Retina (tissue), 1 donor: ENCODE measurements around the gene IGF2R.

ENCODE experiments used
- DNase-seq: peaks from one replicate; pipeline ENCODE4 v3.0.0-alpha.2; 2016

IGF2R gene

GRCh38 chr6:159976686-159977254 is 7.9 kb downstream of the IGF2R start:
- DNase-seq: no peak

- DNase-seq: no peak
Observed at GRCh38 chr6:159977255-159977903, 8.5 kb downstream of the IGF2R start.

GRCh38 chr6:159977904-159978268 is 9.0 kb downstream of the IGF2R start:
- DNase-seq: no peak

DNA sequence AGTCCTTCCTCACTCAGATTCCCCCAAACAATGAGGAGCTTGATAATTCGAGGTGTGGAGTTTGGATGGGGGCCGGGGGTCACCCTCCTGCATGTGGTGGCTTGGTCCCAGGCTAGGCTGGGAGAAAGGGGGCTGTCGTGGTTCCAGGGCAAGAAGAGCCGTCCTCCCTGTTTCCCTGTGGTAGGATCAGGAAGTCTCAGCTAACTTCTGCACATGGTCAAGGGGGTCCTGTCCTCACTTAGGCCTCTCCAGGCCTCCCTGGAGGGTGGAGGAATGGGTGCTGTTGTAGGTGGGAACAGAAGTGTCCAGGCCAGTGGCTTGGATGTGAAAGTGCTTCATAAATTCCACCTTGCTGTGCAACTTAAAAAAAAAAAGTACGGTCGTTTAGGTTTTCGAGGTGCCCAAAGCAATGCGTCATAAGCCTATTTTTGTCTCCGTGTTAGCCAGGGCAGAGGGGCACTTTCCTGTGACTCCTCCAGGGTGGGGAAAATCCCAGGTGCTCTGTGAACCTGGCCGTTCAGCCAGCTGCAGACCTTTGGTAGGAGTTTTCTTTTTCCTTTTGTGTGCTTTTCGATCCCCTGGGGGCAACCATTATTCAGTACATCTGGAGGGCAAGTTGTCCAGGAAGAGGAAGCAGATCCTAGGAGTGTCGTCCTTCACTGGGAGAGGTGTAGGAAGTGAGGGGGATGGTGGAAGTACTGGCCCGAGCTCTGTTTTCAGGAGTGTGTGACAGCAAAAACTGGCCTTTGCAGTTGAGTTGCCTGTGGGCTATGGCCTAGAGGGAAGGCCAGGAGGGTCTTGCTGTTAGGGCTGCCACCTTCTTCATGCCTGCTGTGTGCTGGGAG is 9.6 kb downstream of the IGF2R start:
- no peak for DNase-seq

- peak; percentile 55 for DNase-seq
Observed at GRCh38 chr6:159979136-159979874, 10.4 kb downstream of the IGF2R start.

DNA sequence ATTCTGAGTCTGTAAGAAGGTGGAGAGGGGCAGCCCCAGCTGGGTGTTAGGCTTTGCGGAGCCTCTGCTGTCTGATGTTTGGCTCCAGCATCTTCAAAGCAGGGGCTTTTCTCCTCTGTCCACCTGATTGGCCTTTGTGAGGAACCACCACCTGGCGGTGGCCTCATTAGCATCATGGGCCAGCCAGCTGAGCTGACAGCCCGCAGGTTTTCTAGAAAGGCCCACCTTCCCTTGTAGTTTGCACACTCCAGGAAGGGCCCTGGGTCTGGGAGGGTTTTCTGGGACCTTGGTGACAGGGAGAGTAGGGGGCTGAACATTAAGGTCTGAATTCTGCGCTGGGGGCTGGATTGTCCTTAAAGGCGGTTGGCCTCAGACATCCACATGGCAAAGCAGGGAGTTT is 11.6 kb downstream of the IGF2R start:
- DNase-seq: no peak

- no peak for DNase-seq
Observed at GRCh38 chr6:159981071-159981402, 12.2 kb downstream of the IGF2R start.

- no peak for DNase-seq
Observed at GRCh38 chr6:159981403-159982245, 12.7 kb downstream of the IGF2R start.

DNA sequence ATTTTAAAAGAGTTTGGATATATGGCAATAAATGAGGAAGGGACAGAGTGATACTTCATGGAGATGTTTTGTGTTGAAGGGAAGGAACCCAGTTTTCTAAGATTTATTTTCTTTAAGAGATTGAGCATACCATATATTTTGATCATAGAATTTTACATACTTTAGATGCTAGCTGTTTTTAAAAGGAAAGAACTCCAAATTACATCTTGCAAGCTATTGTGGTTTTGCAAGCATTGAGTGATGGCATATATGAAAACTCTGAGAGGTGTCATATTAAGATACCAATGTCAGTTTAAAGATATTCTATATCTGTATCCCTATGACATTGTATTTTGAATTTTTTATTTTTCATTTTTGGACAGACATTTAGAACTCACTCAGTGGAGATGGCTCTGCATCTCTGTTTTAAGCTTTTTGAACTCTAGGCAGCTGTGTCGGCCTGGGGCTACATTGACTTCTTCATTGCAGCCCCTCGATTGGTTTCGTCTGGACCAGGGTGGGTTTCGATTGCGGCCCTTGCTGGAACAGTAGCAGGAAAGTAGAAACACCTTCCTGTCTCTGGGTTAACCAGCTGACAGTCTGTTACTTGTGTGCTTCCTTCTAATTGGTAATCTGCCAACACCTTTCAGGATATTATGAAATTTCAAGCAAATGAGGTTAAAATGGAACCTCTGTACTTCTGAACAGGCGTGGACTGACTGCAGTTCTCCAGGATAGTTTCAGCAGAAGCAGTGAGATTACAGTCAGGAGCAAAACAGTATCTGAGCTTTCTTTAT is 14.0 kb downstream of the IGF2R start:
- no peak for DNase-seq

DNA sequence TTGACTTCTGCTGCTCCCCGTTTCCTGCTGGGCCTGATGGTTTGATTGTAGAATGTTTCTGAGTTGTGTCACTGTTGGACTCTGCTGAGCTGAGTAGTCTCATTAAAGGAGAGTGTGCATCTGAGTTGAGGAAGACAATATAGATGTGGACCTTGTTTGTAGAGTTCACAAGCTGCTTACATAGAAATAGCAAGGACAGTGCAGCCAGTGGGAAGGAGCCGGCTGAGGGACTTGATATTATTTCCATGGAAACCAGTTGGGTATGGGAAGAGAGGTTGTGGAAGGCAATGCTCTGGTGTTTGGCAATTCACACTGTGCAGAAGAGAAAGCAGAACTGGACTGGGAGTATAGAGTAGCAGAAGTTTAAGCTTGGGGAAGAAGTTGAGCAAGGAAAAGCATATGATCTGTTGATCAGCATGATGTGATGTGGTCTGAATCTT is 14.8 kb downstream of the IGF2R start:
- DNase-seq: no peak

DNA sequence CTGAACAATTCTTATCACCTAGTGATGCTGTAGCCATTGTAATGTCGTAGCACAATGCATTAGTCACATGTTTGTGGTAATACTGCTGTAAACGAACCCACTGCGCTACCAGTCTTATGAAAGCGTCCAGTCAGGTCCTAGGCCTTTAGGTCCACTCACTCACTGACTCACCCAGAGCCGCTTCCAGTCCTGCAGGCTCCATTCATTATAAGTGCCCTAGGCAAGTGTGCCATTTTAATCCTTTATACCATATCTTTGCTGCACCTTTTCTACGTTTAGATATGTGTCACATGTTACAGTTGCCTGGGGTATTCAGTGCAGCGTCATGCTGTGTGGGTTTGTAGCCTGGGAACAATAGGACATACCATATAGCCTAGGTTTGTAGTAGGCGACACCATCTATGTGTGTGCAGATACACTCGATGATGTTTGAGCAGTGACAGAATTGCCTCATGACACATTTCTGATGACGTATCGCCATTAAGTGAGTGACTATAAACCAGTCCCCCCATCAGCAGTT is 15.4 kb downstream of the IGF2R start:
- DNase-seq: no peak

GRCh38 chr6:159985296-159985945 is 16.5 kb downstream of the IGF2R start:
- DNase-seq: no peak

GRCh38 chr6:159988983-159989454 is 20.1 kb downstream of the IGF2R start:
- DNase-seq: no peak

- DNase-seq: no peak
Observed at GRCh38 chr6:159989492-159990480, 20.9 kb downstream of the IGF2R start.

- no peak for DNase-seq
Observed at GRCh38 chr6:159992366-159992765, 23.5 kb downstream of the IGF2R start.

DNA sequence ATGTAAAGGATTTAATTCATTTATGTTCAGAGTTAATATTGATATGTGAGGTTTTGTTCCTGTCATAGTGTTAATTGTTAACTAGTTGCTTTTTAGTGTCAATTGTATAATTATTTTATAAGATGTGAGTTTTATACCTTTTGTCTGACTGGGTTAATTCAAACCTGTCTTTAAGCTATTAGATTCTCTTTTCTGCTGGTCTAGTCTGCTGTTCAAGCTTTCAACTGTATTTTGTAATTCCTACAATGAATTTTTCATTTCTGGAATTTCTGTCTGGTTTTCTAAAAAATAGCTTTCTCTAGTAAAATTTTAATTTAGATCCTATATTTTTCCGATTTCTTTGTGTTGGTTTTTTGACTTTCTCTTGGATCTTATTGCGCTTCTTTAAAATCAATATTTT is 26.5 kb downstream of the IGF2R start:
- no peak for DNase-seq

DNA sequence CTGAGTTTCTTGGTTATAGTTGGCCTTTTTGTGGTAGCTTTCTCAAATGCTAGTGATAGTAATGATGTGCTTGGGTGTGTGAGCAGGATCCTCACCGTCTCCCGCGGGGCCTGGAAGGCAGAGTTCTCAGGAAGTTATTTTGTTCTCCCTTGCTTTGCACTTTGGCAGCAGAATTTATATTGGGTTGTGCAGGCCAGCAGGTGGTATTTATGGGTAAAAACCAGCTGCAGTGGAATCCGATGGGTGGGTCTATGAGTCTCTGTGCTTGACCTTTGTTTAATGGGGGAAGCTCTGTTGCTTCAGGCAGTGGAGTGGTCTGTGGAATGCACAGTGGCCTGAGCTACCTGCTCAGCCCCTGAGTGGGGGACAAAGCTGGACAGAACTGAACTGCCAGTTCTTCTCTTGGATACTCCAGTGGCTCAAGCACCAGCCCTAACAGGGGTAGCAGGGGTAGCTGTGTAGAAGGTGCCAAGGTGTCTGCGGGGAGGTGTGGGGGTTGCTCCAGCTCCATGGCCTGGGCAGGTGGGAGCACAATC is 27.3 kb downstream of the IGF2R start:
- no peak for DNase-seq

DNA sequence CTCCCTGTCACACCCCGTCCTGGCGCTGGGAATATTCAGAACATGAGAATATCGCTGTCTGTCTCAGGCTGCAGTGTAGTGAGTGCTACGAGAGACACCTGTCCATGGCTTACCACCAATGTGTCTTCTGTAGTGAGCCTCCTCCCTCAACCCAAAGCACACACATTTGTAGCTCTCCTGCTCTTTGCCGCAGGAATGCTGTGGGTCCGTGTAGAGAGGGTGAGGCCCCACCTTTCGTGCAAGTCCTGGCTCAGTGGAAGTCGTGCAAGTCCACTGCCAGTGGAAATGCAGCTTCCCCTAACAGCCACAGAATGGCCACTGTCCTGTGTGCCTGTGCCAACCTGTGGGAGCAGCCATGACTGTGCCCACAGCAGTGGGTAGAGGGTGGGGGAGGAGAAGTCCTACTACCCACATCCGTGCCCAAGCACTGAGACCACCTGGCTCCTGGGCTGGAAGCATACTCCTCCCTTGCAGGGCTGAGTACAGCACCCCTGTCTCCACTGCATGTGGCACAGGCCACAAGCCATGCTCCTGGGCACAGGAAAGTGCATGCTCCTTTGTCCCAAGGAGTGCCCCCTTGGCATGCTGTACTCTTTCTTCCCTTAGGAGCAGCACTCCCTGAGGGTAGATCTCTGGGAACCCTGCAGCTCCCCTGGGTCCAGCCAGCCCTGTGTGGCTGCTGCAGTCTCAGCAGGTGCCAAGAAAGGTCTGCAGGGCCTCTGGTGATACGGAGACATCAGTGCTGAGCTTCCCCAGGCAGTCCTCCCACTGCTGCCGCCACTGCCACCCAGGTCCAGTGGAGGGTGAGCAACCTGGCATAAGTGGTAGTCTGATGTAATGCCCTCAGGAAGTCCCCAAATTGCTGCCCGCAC is 28.0 kb downstream of the IGF2R start:
- no peak for DNase-seq
